Dendritic cell treated with granulocyte-macrophage colony-stimulating factor and Interleukin-4, amounts not matched to agents 40 ng/mL and 50 ng/mL, for 4 days (primary cell): ENCODE measurements around the gene EDAR.

Experiments used
- H3K27ac Mint-ChIP-seq: one replicate; pipeline ENCODE4 v1.8.0; 2022; ENCODE audit warnings: mild to moderate bottlenecking, mixed read lengths
- H3K27me3 Mint-ChIP-seq: one replicate; pipeline ENCODE4 v1.8.0; 2022; ENCODE audit warnings: mild to moderate bottlenecking, mixed read lengths
- H3K36me3 Mint-ChIP-seq: one replicate; pipeline ENCODE4 v1.8.0; 2022; ENCODE audit warnings: low read depth, mixed read lengths
- H3K4me1 Mint-ChIP-seq: one replicate; pipeline ENCODE4 v1.8.0; 2022; ENCODE audit warnings: low read depth, mixed read lengths
- H3K4me3 Mint-ChIP-seq: one replicate; pipeline ENCODE4 v1.8.0; 2022; ENCODE audit warnings: mild to moderate bottlenecking, moderate library complexity, mixed read lengths
- H3K9me3 Mint-ChIP-seq: one replicate; pipeline ENCODE4 v1.8.0; 2022; ENCODE audit warnings: mixed read lengths
- intact Hi-C: fragments of 100-400 bp; cut with micrococcal nuclease; formaldehyde crosslinking; loops from one replicate; pipeline ENCODE4 v1.15.0; 2022

The EDAR gene

DNA sequence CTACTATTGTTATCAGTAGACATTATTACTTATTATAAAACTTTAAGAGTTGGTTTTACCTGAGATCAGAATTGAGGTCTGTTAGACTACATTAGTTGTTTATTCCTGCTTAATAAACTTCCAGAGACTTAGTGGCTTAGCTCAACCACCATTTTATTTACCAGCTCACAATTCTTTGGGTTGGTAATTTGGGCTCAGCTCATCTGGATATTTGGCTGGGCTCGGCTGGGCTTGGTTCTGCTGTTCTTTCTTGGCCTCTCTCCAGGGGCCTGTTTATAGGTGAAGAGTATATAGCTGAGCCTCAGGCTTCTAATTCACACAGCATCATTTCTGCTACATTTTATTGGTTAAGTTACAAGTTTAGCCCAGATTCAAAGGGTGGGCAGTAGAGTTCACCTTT is 134.5 kb downstream of the EDAR start:
- Mint-ChIP-seq H3K36me3 (no peaks in the 10 kb centered on the region), H3K27ac (no peak overlapping the region), H3K4me3 (no peak overlapping the region), H3K27me3 (no peaks in the 10 kb centered on the region), H3K9me3 (no peaks in the 10 kb centered on the region), H3K4me1 (no peaks in the 10 kb centered on the region)
- intact Hi-C loops: no loop called here

- Mint-ChIP-seq H3K27ac (no peak overlapping the region), H3K9me3 (no peaks in the 10 kb centered on the region), H3K4me1 (no peaks in the 10 kb centered on the region), H3K36me3 (no peaks in the 10 kb centered on the region), H3K4me3 (no peak overlapping the region), H3K27me3 (no peaks in the 10 kb centered on the region)
- intact Hi-C loops: no loop called here
Observed at GRCh38 chr2:108853421-108853820, 135.6 kb downstream of the EDAR start.

- H3K27me3 Mint-ChIP-seq: no peaks in the 10 kb centered on the region
- intact Hi-C loops: no loop called here
- H3K9me3 Mint-ChIP-seq: no peaks in the 10 kb centered on the region
- no peaks in the 10 kb centered on the region for H3K4me1 Mint-ChIP-seq
- H3K27ac Mint-ChIP-seq: no peak overlapping the region
- no peak overlapping the region for H3K4me3 Mint-ChIP-seq
- H3K36me3 Mint-ChIP-seq: no peaks in the 10 kb centered on the region
Observed at GRCh38 chr2:108852375-108852774, 136.6 kb downstream of the EDAR start.

DNA sequence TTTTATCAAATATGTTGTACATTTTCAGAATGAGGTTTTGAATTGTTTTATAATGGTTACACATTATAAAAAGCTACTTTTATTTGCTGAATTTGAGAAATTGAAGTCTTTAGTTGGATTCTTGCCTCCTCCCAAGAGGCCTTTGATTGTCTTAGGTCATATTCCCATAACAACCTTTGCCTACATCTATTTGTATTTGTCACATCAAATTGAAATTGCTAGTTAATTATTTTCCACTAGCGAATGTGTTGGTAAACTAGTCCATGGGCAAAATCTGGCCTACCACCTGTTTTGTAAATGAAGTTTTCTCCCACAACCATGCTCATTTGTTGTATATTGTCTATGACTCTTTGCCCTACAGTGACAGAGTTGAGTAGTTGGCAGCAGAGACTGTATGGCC is 142.0 kb downstream of the EDAR start:
- Mint-ChIP-seq H3K9me3 (peaks cover 2% of the 10 kb centered on the region), H3K4me1 (no peaks in the 10 kb centered on the region), H3K27ac (no peak overlapping the region), H3K27me3 (no peaks in the 10 kb centered on the region), H3K4me3 (no peak overlapping the region), H3K36me3 (no peaks in the 10 kb centered on the region)
- intact Hi-C loops: no loop called here

DNA sequence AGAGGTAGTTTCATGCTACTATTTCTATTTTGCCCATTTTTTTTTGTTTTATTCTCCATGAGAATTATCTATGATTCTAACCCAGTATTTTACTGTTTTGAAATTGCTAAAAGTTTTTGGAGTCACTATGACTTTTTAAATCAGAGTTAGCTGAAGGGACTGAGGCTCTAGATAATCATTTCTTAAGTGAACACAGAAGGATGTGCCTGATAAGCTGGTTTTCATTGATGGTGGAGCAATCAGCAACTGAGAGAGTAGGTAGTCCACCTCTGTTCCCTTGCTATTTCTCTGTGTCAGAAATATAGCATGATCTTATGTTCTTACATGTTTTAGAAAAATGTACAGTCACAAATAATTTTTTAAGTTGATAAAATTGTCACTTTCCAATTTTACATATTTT is 143.1 kb downstream of the EDAR start:
- intact Hi-C loops: no loop called here
- Mint-ChIP-seq H3K4me3 (no peak overlapping the region), H3K36me3 (peaks cover 4% of the 10 kb centered on the region), H3K27me3 (no peaks in the 10 kb centered on the region), H3K4me1 (no peaks in the 10 kb centered on the region), H3K9me3 (peaks cover 13% of the 10 kb centered on the region), H3K27ac (no peak overlapping the region)
